Osteocyte (in vitro differentiated cells): ENCODE measurements around the gene SLC1A3. TPM values are rescaled to one million over a fixed set of nuclear protein-coding genes. Genes with fewer than 3 reads are reported as not detected.

Experiments
- DNase-seq: peaks from one replicate; pipeline ENCODE4 v3.0.0; 2021; ENCODE audit warnings: mixed read lengths; ENCODE audit not compliant: unreplicated experiment; ENCODE audit errors: extremely low spot score
- H3K27ac Mint-ChIP-seq: one replicate; pipeline ENCODE4 v1.8.0; 2021; ENCODE audit warnings: mild to moderate bottlenecking, mixed read lengths; ENCODE audit not compliant: unreplicated experiment
- H3K27me3 Mint-ChIP-seq: one replicate; pipeline ENCODE4 v1.8.0; 2021; ENCODE audit warnings: mixed read lengths; ENCODE audit not compliant: unreplicated experiment
- H3K36me3 Mint-ChIP-seq: one replicate; pipeline ENCODE4 v1.8.0; 2021; ENCODE audit warnings: mixed read lengths; ENCODE audit not compliant: unreplicated experiment
- H3K4me1 Mint-ChIP-seq: one replicate; pipeline ENCODE4 v1.8.0; 2021; ENCODE audit warnings: mixed read lengths; ENCODE audit not compliant: unreplicated experiment
- H3K4me3 Mint-ChIP-seq: one replicate; pipeline ENCODE4 v1.8.0; 2021; ENCODE audit warnings: mild to moderate bottlenecking, moderate library complexity, mixed read lengths; ENCODE audit not compliant: unreplicated experiment
- H3K9me3 Mint-ChIP-seq: one replicate; pipeline ENCODE4 v1.8.0; 2021; ENCODE audit warnings: mixed read lengths; ENCODE audit not compliant: unreplicated experiment
- CTCF ChIP-seq: fragments of 200-600 bp; sonication (generic); IDR thresholded peaks from 2 replicates; pipeline ENCODE4 v1.5.0; 2021; ENCODE audit warnings: antibody characterized with exemption, mild to moderate bottlenecking, moderate library complexity
- total RNA-seq: library from RNA; stranded (reverse); gene quantifications from 2 replicates; pipeline ENCODE4 v1.2.1, GENCODE V29; 2021

The SLC1A3 gene
- total RNA-seq, 1 donor from 2014 or later, result 19.9 TPM

- Mint-ChIP-seq H3K36me3 (no peaks in the 10 kb centered on the region), H3K4me1 (peaks cover 34% of the 10 kb centered on the region), H3K27ac (no peak overlapping the region), H3K4me3 (no peak overlapping the region), H3K9me3 (no peaks in the 10 kb centered on the region), H3K27me3 (peaks cover 13% of the 10 kb centered on the region)
- TF ChIP-seq CTCF, result no peak
- no peak for DNase-seq
These were observed 85.4 kb downstream of the SLC1A3 start for GRCh38 chr5:36691696-36692371.

- Mint-ChIP-seq H3K4me3 (peak overlapping the region; percentile 42), H3K36me3 (no peaks in the 10 kb centered on the region), H3K4me1 (peaks cover 34% of the 10 kb centered on the region), H3K27me3 (peaks cover 23% of the 10 kb centered on the region), H3K27ac (peak overlapping the region; percentile 34), H3K9me3 (no peaks in the 10 kb centered on the region)
- peak; percentile 87 for DNase-seq
- TF ChIP-seq CTCF, result peak; percentile 82
These were observed 86.7 kb downstream of the SLC1A3 start for GRCh38 chr5:36692791-36693763.

GRCh38 chr5:36694351-36694750, 87.9 kb downstream of the SLC1A3 start:
- Mint-ChIP-seq H3K9me3 (no peaks in the 10 kb centered on the region), H3K27ac (no peak overlapping the region), H3K4me3 (no peak overlapping the region), H3K4me1 (peaks cover 34% of the 10 kb centered on the region), H3K36me3 (no peaks in the 10 kb centered on the region), H3K27me3 (peaks cover 34% of the 10 kb centered on the region)
- no peak for TF ChIP-seq CTCF
- no peak for DNase-seq

- DNase-seq, result no peak
- no peak overlapping the region for H3K4me3 Mint-ChIP-seq
- H3K36me3 Mint-ChIP-seq, result no peaks in the 10 kb centered on the region
- H3K27me3 Mint-ChIP-seq, result peaks cover 48% of the 10 kb centered on the region
- peaks cover 26% of the 10 kb centered on the region for H3K4me1 Mint-ChIP-seq
- H3K27ac Mint-ChIP-seq, result no peak overlapping the region
- peak; percentile 88 for TF ChIP-seq CTCF
- H3K9me3 Mint-ChIP-seq, result no peaks in the 10 kb centered on the region
These were observed 89.8 kb downstream of the SLC1A3 start for GRCh38 chr5:36696059-36696673.

GRCh38 chr5:36698031-36698430, 91.6 kb downstream of the SLC1A3 start:
- Mint-ChIP-seq H3K4me3 (no peak overlapping the region), H3K36me3 (no peaks in the 10 kb centered on the region)
- TF ChIP-seq CTCF, result no peak

More at GRCh38 chr5:36698031-36698430, 91.6 kb downstream of the SLC1A3 start:
- peaks cover 63% of the 10 kb centered on the region for H3K27me3 Mint-ChIP-seq
- no peak for DNase-seq
- peaks cover 9% of the 10 kb centered on the region for H3K4me1 Mint-ChIP-seq
- peaks cover 3% of the 10 kb centered on the region for H3K9me3 Mint-ChIP-seq
- H3K27ac Mint-ChIP-seq, result no peak overlapping the region
